ENCODE measurements around the gene CABP2. TPM values are rescaled to one million over a fixed set of nuclear protein-coding genes. Genes with fewer than 3 reads are reported as not detected.
A peak's percentile ranks its signal among the peaks of the same experiment; 100 is the strongest.
"Not testable (repeated sequence)": the region's sequence is repeated elsewhere in the genome, so short reads cannot be mapped to it uniquely, and the experiment has no call there.

CABP2 gene
- not detected for total RNA-seq

DNA sequence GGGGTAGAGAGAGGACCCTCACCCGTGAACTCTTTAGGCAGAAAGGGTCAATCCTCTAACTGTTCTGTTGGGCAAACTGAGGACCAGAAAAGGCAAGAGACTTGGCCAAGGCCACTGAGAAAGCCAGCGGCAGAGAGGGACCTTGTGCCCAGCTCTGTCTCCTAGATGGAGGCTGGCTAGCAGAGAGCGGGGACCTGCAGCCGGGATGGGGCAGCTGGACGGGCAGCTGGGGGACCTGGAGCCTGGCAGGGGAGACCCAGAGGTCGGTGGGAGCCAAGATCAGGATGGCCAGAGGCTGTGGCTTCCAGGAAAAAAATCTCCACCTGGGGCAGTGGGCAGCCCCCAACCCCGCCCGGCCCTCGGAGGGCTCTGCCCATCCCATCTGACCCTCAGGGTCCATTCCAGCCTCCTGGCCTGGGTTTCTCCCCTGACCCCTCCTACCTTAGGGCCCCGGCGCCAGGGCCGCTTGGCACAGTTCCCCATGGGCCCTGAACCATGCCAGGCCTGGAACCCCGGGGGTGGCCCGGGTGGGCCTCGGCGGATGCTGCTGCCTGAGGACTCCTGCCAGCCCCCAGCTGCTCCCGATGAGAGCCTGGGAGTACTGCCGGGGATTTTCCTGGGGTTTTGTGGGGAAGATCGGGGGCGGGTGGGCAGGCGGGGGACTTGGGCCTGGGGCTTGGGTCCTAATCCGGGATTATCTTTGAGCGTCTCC is at the start of gene CABP2:
CABP2 (minus strand) TSS at position 603 of the 712 bp plus-strand sequence; CDS start at position 483, 120 bp downstream.
- no peak for ATAC-seq
- DNase-seq (ENCODE audit: low spot score): no peak

DNA sequence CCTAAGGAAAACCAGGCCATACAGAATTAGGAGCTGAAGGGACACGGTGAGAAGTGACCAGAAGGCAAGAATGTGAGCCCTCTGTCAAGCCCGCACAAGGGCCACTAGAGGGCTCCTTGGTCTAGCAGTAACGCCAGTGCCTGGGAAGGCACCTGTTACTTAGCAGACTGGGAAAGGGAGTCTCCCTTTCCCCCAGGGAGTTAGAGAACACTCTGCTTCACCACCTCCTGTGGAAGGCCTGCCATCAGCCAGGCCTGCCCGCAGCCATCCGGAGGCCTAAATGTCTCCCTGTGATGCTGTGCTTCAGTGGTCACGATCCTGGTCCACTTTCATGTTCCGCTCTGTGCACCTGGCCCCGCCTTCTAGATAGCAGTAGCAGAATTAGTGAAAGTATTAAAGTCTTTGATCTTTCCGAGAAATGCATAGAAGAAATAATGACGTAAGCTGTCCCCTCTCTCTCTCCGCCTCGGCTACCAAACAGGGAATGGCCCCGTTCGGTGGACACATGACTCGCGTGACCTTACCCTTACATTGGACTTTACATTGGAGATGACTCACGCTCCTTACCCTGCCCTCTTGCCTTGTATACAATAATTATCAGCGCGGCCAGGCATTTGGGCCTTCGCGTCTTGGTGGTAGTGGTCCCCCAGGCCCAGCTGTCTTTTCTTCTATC is 49.6 kb upstream of the CABP2 start:
- ATAC-seq: peak; percentile 75
- peak; percentile 65 for DNase-seq (ENCODE audit: low spot score)

DNA sequence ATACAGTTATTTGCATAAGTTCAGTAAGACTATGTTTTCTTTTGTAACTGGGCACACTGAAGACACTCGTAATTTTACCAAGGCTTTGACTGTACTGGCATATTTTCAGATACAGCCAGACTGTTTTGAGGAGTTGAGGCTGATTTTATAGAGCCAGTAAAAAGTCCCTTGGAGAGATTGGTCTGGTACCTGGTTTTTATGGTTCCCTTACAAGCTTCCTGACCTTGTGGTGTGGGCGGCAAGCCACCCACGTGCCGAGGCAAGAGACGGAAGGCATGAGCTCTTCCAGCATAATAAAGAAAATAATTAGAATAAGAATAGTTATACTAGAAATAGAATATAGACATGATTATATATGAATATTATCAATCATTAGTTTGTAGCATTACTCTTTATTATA is 49.1 kb upstream of the CABP2 start:
- no peak for DNase-seq (ENCODE audit: low spot score)
- no peak for ATAC-seq

DNA sequence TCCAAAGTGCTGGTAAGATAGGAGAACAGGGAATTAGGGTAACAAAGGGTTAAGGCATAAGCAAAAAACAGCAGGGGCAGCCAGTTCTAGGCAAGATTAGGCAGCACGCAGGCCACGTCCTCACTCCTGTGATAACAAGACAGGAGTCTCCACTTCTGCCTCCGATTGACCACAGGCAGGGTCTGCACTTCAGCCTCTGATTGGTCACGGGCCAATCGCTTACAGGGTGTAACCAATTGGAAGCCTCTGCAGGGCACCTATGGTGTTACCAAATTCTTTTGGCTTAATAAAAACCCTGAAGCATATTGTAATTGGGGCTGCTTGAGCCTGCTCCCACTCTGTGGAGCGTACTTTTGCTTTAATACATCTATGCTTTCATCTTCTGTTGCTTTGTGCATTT is 48.2 kb upstream of the CABP2 start:
- ATAC-seq (no peak), DNase-seq (ENCODE audit: low spot score) (no peak)

DNA sequence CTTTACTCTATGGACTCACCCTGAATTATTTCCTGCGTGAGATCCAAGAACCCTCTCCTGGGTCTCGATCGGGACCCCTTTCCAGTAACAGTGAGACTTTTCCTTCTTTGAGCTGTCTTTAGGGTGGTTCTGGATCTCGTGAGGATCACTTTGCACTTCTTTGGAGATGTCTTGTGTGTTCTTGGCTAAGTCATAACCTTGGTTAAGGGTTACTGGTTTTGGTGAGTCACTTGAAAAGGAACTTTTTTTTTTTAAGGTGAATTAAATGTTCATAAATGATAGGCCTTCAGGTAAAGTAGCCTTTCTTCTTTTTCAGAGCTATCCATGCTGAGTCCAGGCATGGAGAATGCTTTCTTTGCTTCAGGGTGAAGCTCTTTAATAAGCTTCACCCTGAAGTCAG is 41.0 kb upstream of the CABP2 start:
- ATAC-seq (no peak), DNase-seq (ENCODE audit: low spot score) (no peak)

DNA sequence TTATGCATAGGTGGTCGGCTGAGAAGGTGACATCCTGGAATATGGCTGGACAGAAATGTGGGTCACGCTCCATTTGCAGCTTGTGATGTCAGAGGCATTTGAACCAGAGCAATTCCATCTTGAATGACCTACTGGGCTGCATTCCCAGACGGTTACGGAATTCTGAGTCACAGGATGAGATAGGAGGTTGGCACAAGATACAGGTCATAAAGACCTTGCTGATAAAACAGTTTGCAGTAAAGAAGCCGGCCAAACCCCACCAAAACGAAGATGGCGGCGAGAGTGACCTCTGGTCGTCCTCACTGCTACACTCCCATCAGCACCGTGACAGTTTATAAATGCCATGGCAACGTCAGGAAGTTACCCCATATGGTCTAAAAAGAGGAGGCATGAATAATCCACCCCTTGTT is 40.5 kb upstream of the CABP2 start:
- DNase-seq (ENCODE audit: low spot score): peak; percentile 78

DNA sequence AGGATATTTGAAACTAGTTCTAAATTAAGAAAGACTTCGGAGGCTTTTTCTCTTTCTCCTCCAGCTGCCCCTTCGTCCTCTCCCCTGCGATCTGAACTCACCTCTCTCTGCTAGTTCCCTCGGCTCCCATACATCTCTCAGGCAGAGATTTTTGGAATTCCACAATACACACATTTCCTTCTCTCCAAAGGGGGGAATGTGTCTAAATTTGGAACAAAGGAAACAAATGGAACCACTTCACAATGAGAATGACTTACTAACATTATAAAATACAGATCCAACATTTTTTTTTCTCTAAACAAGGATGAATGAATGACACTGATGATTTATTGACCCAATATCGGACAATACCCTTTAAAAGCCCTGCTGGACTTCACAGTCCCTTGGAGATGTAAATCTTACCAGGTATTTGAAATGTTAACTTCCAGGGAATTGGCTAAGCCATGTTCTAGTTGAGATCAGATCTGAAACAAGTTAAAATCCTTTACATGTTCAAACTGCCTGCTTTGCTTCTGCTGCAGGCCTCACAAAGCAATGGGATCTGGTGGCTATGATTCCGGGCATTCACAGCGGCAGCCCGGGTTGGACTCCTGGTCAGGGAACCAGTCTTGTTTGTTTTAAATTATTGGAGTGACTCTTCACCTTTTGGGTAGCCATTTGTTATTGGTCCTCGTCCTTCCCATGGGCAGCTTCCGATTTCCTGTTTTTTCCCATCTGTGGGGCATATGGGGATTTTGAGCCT is 39.9 kb upstream of the CABP2 start:
- DNase-seq (ENCODE audit: low spot score): no peak
- ATAC-seq: peak; percentile 79

More for the DNA sequence above, 40.5 kb upstream of the CABP2 start:
- peak; percentile 78 for ATAC-seq

DNA sequence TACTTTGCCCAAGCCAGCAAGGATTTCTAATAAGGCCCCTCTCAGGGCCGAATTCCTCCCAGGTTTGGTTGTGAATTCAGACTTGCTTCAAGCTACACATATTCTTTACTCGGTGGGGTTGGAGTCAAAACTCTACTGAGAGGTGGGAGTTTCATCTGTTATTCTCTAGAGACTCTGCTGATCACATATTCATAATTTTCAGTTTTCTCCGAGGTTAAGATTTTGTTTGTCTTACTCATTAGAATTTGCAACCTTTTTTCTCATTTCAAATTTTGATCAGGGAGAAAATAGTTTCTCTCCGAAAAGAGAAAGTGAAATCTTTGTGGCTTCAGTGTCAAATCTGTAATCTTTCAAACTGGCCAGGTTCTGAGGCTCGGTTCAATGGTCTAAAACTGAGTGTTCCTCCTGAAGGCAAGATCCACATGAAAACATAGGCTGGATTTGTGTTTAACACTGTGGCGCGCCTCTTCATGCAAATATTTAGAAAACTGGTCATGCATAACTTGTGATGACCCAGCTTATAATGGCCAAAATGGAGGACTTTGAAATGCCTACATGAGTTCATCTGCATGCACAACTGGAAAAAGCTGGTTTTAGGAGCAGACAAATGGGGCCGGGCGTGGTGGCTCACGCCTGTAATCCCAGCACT is 38.8 kb upstream of the CABP2 start:
- DNase-seq (ENCODE audit: low spot score) (no peak), ATAC-seq (no peak)

DNA sequence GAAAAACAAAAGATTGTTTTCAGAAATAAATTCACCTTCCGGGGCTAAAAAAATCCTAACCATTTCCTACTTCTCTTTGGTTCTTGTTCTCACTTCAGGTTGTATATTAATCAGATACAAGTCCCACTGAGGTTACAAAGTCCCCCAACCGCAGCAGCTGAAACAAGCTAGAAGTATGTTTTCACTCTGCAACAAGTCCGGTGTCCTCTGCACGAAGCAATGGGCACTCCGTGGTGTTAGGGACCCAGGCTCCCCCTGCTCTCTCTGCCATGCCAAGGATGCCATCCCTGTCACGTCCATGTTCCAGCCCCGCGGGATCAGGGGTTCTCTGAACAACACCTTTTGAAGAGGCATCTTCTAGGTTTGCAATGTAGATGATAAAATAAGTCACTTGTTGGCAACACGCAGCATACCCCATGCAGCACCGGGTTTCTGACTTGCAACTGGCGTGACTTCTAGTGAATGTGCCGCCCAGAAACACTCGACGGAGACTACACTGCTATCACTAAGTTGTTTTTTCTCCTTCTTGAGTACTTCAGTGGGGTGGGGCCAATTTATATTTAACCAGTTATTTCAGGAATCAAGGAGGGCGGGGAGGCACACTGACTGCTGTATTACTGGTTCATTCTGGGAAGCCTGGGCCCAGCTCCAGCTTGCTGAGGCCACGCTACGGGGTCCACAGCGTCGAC is 35.0 kb upstream of the CABP2 start:
- peak; percentile 59 for ATAC-seq

DNA sequence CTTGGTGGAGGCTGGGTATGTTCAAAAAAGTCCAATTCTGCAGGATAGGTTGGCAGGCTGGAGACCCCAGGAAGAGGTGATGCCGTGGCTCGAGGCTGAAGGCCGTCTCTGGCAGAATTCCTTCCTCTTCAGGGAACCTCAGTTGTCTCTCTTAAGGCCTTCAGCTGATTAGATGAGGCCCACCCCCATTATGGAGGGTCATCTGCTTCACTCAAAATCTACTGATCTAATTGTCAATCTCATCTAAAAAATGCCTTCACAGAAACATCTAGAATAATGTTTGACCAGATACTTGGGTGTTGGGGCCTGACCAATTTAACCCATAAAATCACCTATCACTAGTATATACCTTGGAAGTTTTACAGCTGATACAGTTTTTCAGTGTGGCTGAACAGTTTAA is 33.0 kb upstream of the CABP2 start:
- ATAC-seq (no peak), DNase-seq (ENCODE audit: low spot score) (no peak)

More for the DNA sequence above, 35.0 kb upstream of the CABP2 start:
- no peak for DNase-seq (ENCODE audit: low spot score)

DNA sequence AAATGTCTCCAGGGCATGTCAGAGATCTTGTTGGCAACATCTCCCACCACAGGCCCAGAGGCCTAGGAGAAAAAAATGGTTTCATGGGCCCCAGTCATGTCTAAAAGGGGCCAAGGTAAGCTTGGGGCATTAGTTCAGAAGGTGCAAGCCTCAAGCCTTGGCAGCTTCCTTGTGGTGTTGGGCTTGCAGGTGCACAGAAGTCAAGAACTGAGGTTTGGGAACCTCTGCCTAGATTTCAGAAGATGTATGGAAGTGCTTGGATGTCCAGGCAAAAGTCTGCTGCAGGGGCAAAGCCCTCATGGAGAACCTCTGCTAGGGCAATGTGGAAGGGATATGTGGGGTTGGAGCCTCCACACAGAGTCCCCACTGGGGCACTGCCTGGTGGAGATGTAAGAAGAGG is 28.5 kb upstream of the CABP2 start:
- not testable (repeated sequence) for DNase-seq (ENCODE audit: low spot score); ATAC-seq

DNA sequence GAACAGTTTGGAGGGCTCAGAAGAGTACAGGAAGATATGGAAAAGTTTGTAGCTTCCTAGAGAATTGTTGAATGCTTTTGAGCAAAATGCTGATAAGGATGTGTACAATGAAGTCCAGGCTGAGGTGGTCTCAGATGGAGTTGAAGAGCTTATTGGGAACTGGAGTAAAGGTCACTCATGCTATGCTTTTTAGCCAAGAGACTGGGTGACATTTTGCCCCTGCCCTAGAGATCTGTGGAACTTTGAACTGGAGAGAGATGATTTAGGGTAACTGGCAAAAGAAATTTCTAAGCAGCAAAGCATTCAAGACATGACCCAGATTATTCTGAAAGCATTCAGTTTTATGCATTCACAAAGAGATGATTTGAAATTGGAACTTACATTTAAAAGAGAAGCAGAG is 27.9 kb upstream of the CABP2 start:
- DNase-seq (ENCODE audit: low spot score): no peak
- no peak for ATAC-seq

DNA sequence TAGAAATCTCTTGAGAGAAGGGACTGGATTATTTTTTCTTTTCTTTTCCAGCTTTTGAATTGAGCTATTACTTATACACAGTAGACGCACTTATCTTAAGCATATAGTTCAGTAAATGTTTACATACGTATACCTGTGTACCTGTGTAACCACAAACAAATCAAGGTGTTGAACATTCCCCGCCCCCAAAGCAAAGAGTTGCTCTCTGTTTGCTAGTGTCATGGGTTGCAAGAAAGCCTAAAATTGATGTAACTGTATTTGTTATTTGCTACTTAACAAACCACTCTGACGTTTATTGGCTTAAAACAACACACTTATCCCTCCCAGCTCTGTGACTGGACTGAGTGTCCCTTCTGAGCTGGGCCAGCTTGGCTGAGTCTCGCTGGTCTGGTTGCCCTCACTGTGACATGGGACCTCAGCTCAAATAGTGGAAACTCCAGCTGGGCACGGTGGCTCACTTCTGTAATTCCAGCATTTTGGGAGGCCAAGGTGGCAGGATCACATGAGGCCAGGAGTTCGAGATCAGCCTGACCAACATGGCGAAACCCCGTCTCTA is 25.4 kb upstream of the CABP2 start:
- ATAC-seq (peak; percentile 78), DNase-seq (ENCODE audit: low spot score) (peak; percentile 83)

DNA sequence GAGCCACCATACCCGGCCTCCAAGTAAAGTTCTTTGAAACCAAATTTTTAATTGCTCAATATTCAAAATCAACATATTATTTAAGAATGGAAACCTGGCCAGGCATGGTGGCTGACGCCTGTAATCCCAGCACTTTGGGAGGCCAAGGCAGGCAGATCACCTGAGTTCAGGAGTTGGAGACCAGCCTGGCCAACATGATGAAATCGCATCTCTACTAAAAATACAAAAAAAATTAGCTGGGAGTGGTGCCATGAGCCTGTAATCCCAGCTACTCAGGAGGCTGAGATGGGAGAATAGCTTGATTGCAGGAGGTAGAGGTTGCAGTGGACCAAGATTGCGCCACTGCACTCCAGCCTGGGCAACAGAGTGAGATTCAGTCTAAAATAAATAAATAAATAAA is 24.9 kb upstream of the CABP2 start:
- DNase-seq (ENCODE audit: low spot score): peak; percentile 66
- peak; percentile 8 for ATAC-seq

DNA sequence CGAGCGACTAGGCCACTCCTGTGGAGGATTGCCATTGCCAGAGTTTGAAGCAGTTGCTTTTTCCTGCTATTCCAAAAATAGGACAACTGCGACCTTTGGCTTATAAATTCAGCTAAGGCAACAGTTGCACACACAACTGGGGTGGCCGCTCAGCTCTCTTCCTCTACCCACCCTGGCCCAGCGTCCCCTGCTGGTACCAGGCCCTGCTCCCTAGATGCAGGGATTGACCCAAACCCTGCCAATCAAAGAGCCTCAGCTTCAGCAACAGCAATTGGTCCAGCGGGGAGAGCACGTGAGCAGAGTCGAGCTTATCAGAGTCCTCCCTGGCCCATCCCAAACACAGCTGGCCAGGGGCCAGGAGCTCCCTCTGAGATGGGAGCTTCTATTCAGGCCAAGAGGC is 22.0 kb upstream of the CABP2 start:
- peak; percentile 80 for DNase-seq (ENCODE audit: low spot score)

DNA sequence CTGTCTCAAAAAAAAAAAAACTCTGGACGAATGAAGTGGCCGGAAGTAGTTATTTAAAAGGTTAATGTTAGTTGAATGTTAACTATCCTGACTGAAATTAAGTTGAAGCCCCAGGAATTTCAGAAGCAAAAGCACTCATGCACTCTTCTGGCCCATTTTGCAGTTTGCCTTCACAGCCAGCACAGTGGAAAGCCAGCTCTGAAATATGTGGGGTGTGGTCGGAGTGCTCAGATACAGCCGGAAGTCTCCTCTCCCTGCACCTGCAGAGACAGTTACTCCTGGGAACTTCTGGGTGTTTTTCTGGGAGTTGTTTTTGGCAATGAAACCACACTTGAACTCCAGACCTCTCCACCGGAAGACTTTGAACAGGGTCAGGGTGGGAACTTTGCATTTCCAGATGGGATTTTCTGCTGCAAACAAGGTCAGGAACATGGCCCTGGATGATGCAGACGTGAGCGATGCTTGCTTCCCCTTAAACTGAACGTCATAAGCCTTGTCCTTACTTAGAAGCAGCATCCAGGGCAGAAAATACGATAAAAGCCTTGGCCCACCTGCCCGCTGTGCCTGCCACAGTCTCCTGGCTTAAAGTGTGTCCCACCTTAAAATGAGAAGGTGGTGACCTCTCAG is 21.5 kb upstream of the CABP2 start:
- no peak for DNase-seq (ENCODE audit: low spot score)
- peak; percentile 1 for ATAC-seq

More for the DNA sequence above, 22.0 kb upstream of the CABP2 start:
- peak; percentile 74 for ATAC-seq

DNA sequence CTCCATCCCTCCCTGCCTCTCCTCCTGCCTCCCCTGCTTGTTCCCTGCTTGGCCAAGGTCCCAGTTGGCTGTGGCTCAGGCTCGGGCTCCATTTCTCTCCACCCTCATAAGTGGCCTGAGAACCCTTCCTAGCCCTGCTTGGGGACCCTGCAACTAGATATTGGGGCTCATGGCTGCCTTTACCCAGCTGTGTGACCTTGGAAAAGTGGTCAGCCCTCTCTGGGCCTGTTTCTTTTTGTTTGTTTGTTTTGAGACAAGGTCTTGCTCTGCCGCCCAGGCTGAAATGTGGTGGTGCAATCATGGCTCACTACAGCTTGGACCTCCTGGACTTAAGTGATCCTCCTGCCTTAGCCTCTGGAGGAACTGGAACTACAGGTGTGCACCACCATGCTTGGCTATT is 20.3 kb upstream of the CABP2 start:
- DNase-seq (ENCODE audit: low spot score) (no peak), ATAC-seq (no peak)

DNA sequence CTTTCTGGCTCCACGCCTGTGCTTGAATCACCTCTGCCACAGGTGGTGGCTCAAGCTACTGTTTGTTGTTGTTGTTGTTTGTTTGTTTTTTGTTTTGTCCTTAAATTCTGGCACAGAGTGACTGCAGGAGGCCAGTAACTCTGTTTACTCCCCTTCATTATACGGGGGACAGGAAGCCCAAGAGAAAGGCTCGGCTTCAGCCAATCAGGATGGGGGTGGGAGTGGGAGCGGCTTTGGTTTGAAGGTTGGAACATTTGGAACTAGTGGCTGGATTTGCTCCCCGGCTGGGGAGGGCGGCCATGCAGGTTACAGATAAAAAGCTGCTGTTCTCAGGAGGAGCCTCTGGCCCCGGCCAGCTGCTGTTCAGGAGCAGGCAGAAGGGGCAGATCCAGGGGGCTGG is 19.7 kb upstream of the CABP2 start:
- no peak for ATAC-seq
- no peak for DNase-seq (ENCODE audit: low spot score)

DNA sequence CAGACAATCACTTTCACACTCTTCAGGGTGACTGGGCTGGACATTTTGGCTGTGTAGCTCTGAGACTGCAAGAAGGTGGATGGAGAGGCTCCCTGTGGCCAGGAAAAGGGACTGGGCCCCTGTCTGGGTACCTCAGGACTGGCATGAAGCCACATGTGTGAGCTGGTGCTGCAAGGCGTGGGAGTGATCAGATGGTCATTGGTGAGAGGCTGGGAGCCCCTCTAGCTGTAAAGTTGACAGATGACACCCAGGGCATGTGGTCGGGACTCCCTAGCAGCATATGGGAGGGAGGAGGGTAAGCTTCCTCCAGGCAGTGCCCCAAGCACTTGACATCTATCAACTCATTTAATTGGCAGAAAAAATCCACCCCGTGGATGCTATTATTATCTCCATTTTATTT is 18.9 kb upstream of the CABP2 start:
- ATAC-seq (no peak), DNase-seq (ENCODE audit: low spot score) (no peak)

DNA sequence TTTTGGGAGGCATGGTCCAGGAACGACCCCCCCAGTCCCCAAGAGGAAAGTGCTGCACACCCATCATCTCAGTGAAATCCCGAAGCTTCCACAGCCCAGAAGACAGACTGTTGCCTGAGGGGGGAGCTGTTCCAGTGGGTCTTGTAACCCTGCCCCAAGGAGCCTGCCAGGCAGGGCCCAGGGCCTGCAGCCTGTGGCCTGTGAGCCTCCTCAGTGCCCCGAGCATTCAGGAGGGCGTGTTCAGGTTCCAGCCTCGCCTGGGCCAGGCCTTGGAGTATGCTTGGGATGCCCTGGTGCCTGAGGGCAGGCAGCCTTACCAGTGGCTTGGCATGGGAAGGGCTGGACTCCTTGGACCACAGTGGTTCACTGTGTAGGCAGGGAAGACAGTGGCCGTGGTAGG is 18.0 kb upstream of the CABP2 start:
- no peak for DNase-seq (ENCODE audit: low spot score)

More for the DNA sequence above, 18.0 kb upstream of the CABP2 start:
- ATAC-seq: no peak
